ENCODE measurements around the gene RAMP2. TPM values are rescaled to one million over a fixed set of nuclear protein-coding genes. Genes with fewer than 3 reads are reported as not detected.

RAMP2 gene
- total RNA-seq, 1 donor from 2014 or later, result not detected

GRCh38 chr17:42798383-42799380 is 37.7 kb downstream of the RAMP2 start, which contains the start of the genes CNTD1 and COA3:
CNTD1 (plus strand) TSS chr17:42798861; CDS start chr17:42799068, 207 bp downstream.
COA3 (minus strand) TSS chr17:42798704; CDS start chr17:42798681, 23 bp downstream.
- peak; percentile 69 for DNase-seq
- Mint-ChIP-seq H3K27ac (peak within 1 kb of the TSS; percentile 81), H3K4me3 (peak within 1 kb of the TSS; percentile 97), H3K4me1 (peaks cover 28% of the 10 kb centered on the region), H3K36me3 (ENCODE audit: low read depth) (peaks cover 11% of the 10 kb centered on the region), H3K27me3 (no peaks in the 10 kb centered on the region), H3K9me3 (no peaks in the 10 kb centered on the region)
- ATAC-seq (ENCODE audit: low read depth), result peak; percentile 100
- no peak for TF ChIP-seq CTCF (IDR thresholded peaks at IDR 0.05)
- CTCF ChIA-PET, result interaction anchor here (1.6 kb wide), 1 partner anchor 220 kb away, joined by 5 read pairs; no protein-coding TSS in a partner anchor
- intact Hi-C loops (cut with micrococcal nuclease), result loop anchor here (1.0 kb wide), 3 partner anchors 25 to 53 kb away; partner anchors contain the start of genes BECN1, EZH1 and VPS25
- POLR2A ChIA-PET, result interaction anchor here (0.6 to 1.8 kb wide), 15 partner anchors 12 to 517 kb away, joined by 3 to 10 read pairs (median 4); partner anchors contain the start of genes BECN1, PSMC3IP, RAMP2 and RPL27

- DNase-seq (no peak), ATAC-seq (ENCODE audit: low read depth) (no peak)
- no peak overlapping the region for H3K4me3 Mint-ChIP-seq
- peaks cover 3% of the 10 kb centered on the region for H3K36me3 Mint-ChIP-seq (ENCODE audit: low read depth)
- no peaks in the 10 kb centered on the region for H3K27me3 Mint-ChIP-seq
- ChIA-PET POLR2A (interaction anchor here (0.6 kb wide), 1 partner anchor 1544 kb away, joined by 4 read pairs; no protein-coding TSS in a partner anchor), CTCF (interaction anchor here (3.1 kb wide), 1 partner anchor 14 kb away, joined by 10 read pairs; no protein-coding TSS in a partner anchor)
- no peak overlapping the region for H3K27ac Mint-ChIP-seq
- H3K9me3 Mint-ChIP-seq, result no peaks in the 10 kb centered on the region
- H3K4me1 Mint-ChIP-seq, result peaks cover 6% of the 10 kb centered on the region
- TF ChIP-seq CTCF (IDR thresholded peaks at IDR 0.05), result no peak
- intact Hi-C loops (cut with micrococcal nuclease), result no loop called here
Observed at GRCh38 chr17:42803074-42803883, 42.3 kb downstream of the RAMP2 start.

- H3K36me3 Mint-ChIP-seq (ENCODE audit: low read depth), result peaks cover 15% of the 10 kb centered on the region
- ChIA-PET POLR2A (interaction anchor here (0.6 kb wide), 1 partner anchor 29 kb away, joined by 6 read pairs; no protein-coding TSS in a partner anchor), CTCF (no interaction called here)
- no peak overlapping the region for H3K4me3 Mint-ChIP-seq
- H3K27me3 Mint-ChIP-seq, result no peaks in the 10 kb centered on the region
- H3K9me3 Mint-ChIP-seq, result no peaks in the 10 kb centered on the region
- H3K27ac Mint-ChIP-seq, result peak overlapping the region; percentile 14
- intact Hi-C loops (cut with micrococcal nuclease), result no loop called here
- H3K4me1 Mint-ChIP-seq, result no peaks in the 10 kb centered on the region
- no peak for DNase-seq
- no peak for ATAC-seq (ENCODE audit: low read depth)
- no peak for TF ChIP-seq CTCF (IDR thresholded peaks at IDR 0.05)
Observed at GRCh38 chr17:42804918-42805367, 43.9 kb downstream of the RAMP2 start.

- ChIA-PET CTCF (interaction anchor here (2.2 kb wide), 1 partner anchor 10 kb away, joined by 5 read pairs; no protein-coding TSS in a partner anchor), POLR2A (interaction anchor here (0.5 to 0.9 kb wide), 2 partner anchors 33 to 71 kb away, joined by 4 read pairs; partner anchors contain the start of gene VPS25)
- intact Hi-C loops (cut with micrococcal nuclease), result no loop called here
- Mint-ChIP-seq H3K36me3 (ENCODE audit: low read depth) (peaks cover 25% of the 10 kb centered on the region), H3K9me3 (no peaks in the 10 kb centered on the region), H3K4me3 (no peak overlapping the region), H3K27ac (no peak overlapping the region), H3K27me3 (no peaks in the 10 kb centered on the region), H3K4me1 (no peaks in the 10 kb centered on the region)
- TF ChIP-seq CTCF (IDR thresholded peaks at IDR 0.05), result no peak
- ATAC-seq (ENCODE audit: low read depth) (no peak), DNase-seq (no peak)
Observed at GRCh38 chr17:42806249-42806648, 45.2 kb downstream of the RAMP2 start.
